Measurements from ENCODE around the gene UEVLD.

GRCh38 chr11:18578975-18579598 lies 9.4 kb downstream of the UEVLD start:
- no peak for TF ChIP-seq POLR2A (IDR thresholded peaks at IDR 0.05)
- peak; percentile 36 for TF ChIP-seq POLR2AphosphoS5 (IDR thresholded peaks at IDR 0.05)
